Measurements from ENCODE around the gene UQCRFS1.

DNA sequence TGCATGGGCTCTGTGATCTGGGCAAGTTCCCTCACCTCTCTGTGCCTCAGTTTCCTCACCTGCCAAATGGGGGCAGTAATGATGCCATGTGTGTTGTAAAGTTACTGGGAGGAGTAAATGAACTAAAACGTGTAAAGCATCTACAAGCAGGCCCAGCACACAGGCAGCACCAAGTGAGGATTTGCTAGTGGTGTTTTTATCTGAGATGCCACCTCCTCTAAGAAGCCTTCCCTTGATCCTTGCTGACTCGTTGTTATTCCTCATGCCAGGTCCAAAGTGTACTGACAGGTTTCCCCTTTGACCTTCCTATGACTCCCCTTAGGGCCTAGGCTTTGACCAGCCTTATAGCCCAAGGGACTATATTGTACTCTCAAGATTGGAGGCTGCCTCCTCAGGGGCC, 1.5 kb upstream of the UQCRFS1 start:
- TF ChIP-seq, protein P1, sequence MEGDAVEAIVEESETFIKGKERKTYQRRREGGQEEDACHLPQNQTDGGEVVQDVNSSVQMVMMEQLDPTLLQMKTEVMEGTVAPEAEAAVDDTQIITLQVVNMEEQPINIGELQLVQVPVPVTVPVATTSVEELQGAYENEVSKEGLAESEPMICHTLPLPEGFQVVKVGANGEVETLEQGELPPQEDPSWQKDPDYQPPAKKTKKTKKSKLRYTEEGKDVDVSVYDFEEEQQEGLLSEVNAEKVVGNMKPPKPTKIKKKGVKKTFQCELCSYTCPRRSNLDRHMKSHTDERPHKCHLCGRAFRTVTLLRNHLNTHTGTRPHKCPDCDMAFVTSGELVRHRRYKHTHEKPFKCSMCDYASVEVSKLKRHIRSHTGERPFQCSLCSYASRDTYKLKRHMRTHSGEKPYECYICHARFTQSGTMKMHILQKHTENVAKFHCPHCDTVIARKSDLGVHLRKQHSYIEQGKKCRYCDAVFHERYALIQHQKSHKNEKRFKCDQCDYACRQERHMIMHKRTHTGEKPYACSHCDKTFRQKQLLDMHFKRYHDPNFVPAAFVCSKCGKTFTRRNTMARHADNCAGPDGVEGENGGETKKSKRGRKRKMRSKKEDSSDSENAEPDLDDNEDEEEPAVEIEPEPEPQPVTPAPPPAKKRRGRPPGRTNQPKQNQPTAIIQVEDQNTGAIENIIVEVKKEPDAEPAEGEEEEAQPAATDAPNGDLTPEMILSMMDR (conservative IDR thresholded peaks at IDR 0.05; ENCODE audit: low read depth, low read length): no peak
- TF ChIP-seq EZH2phosphoT487 (IDR thresholded peaks at IDR 0.05; ENCODE audit: borderline replicate concordance, low read length): no peak
- TF ChIP-seq EZH2 (IDR thresholded peaks at IDR 0.05; ENCODE audit: low read length, unreplicated experiment): no peak
